Tibial nerve (tissue), 4 donors: ENCODE data around the gene TLE1. TPM values are rescaled to one million over a fixed set of nuclear protein-coding genes. Genes with fewer than 3 reads are reported as not detected.

ENCODE experiments used
- DNase-seq, 2 donors: peaks; one replicate each; pipeline ENCODE4 v3.0.0-alpha.2; 2019; ENCODE audit warnings: low spot score in 2 of 2
- H3K27ac ChIP-seq, 4 donors: fragments of 200-600 bp; sonication (generic) in 3 of 4; one replicate each; pipeline ENCODE4 v1.5.1; 2017 to 2019; ENCODE audit warnings: mild to moderate bottlenecking in 1 of 4
- H3K27me3 ChIP-seq, 2 donors: fragments of 200-600 bp; sonication (generic) in 1 of 2; one replicate each; pipeline versions ENCODE4 v1.5.1 to v1.6.0; 2017 to 2019
- H3K36me3 ChIP-seq, 3 donors: fragments of 200-600 bp; sonication (generic); one replicate each; pipeline ENCODE4 v1.5.1; 2018 to 2019
- H3K4me1 ChIP-seq, 4 donors: fragments of 200-600 bp; sonication (generic) in 3 of 4; one replicate each; pipeline ENCODE4 v1.5.1; 2017 to 2019
- H3K4me3 ChIP-seq, 4 donors: fragments of 200-600 bp; sonication (generic) in 3 of 4; one replicate each; pipeline ENCODE4 v1.5.1; 2017 to 2019; ENCODE audit warnings: mild to moderate bottlenecking in 1 of 4, moderate library complexity in 1 of 4
- H3K9me3 ChIP-seq, 4 donors: fragments of 200-600 bp; sonication (generic) in 3 of 4; one replicate each; pipeline ENCODE4 v1.5.1; 2017 to 2019
- EP300 ChIP-seq, 2 donors: sonication (generic); formaldehyde crosslinking; IDR thresholded peaks; one replicate each; pipeline ENCODE4 v1.6.1; 2017; ENCODE audit warnings: antibody characterized with exemption in 2 of 2, mild to moderate bottlenecking in 1 of 2
- POLR2A ChIP-seq, 2 donors: fragments of 450-650 bp; IDR thresholded peaks; one replicate each; pipeline ENCODE4 v1.6.1; 2017; ENCODE audit warnings: antibody characterized with exemption in 2 of 2, mild to moderate bottlenecking in 2 of 2, moderate library complexity in 2 of 2
- WGBS, 2 donors: methylation state at CpG; one replicate each; pipeline ENCODE4 v1.1.5; 2018; 5-methylcytosine and 5-hydroxymethylcytosine counted together
- total RNA-seq, 4 donors: library from RNA; depleted of rRNA; stranded (reverse); fragments of >200 nt; gene quantifications; one replicate each; pipeline ENCODE4 v1.1.0, GENCODE V29; 2016
- TF ChIP-seq, protein P1 (sequence below), 5 experiments: fragments of 200-600 bp in 3 of 5; fragments of 450-650 bp in 2 of 5; sonication (generic) in 3 of 5; IDR thresholded peaks; one replicate each; pipeline ENCODE4 v1.5.1; 2016 to 2019; ENCODE audit warnings: antibody characterized with exemption in 5 of 5, mild to moderate bottlenecking in 3 of 5, moderate library complexity in 2 of 5

Gene TLE1
- total RNA-seq, 4 donors from 2014 or later, result 81.8 to 107 (median 94.7) TPM

DNA sequence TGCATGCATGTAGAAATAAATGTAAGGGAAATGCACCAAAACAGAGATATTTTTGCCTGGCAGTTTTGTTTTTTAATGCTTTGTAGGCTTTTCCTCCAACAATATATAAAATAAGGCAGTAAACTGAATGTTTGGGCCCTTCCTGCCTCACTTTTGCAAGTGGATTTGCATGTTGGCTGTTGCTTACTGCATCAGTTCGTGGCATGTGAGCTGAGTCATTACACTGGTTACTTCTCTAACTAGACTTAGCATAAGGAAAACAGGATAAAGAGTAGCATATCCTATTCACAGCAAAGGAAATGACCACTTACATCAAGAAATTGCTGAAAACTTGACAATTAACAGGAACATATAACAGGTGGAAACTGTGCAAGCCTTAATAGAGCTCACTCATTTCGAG is 113.4 kb downstream of the TLE1 start:
- TF ChIP-seq EP300 (IDR thresholded peaks at IDR 0.05) (no peak), POLR2A (IDR thresholded peaks at IDR 0.05) (no peak)
- TF ChIP-seq, protein P1, sequence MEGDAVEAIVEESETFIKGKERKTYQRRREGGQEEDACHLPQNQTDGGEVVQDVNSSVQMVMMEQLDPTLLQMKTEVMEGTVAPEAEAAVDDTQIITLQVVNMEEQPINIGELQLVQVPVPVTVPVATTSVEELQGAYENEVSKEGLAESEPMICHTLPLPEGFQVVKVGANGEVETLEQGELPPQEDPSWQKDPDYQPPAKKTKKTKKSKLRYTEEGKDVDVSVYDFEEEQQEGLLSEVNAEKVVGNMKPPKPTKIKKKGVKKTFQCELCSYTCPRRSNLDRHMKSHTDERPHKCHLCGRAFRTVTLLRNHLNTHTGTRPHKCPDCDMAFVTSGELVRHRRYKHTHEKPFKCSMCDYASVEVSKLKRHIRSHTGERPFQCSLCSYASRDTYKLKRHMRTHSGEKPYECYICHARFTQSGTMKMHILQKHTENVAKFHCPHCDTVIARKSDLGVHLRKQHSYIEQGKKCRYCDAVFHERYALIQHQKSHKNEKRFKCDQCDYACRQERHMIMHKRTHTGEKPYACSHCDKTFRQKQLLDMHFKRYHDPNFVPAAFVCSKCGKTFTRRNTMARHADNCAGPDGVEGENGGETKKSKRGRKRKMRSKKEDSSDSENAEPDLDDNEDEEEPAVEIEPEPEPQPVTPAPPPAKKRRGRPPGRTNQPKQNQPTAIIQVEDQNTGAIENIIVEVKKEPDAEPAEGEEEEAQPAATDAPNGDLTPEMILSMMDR (IDR thresholded peaks at IDR 0.05), result no peak
- 53 to 71% methylated on average over 2 of the region's 2 CpGs for WGBS, 2 donors

GRCh38 chr9:81574405-81574804 is 114.9 kb downstream of the TLE1 start:
- TF ChIP-seq, protein P1 (IDR thresholded peaks at IDR 0.05), result no peak
- no peak for TF ChIP-seq POLR2A (IDR thresholded peaks at IDR 0.05)
- TF ChIP-seq EP300 (IDR thresholded peaks at IDR 0.05), result no peak
- Histone ChIP-seq H3K36me3 (no peaks in the 10 kb centered on the region), H3K9me3 (no peaks in the 10 kb centered on the region), H3K4me1 (peaks cover 0 to 8% (median 0%) of the 10 kb centered on the region in 4 donors), H3K4me3 (no peak overlapping the region), H3K27ac (no peak overlapping the region), H3K27me3 (no peaks in the 10 kb centered on the region)
- no peak for DNase-seq
- WGBS, 2 donors, result 48 to 53% methylated on average over 2 of the region's 2 CpGs

More for the DNA sequence above, 113.4 kb downstream of the TLE1 start:
- no peak overlapping the region for H3K27ac ChIP-seq
- H3K4me1 ChIP-seq, result peaks cover 0 to 8% (median 0%) of the 10 kb centered on the region in 4 donors
- H3K36me3 ChIP-seq, result peaks cover 0 to 4% (median 0%) of the 10 kb centered on the region in 3 donors
- no peaks in the 10 kb centered on the region for H3K9me3 ChIP-seq
- no peak overlapping the region for H3K4me3 ChIP-seq
- H3K27me3 ChIP-seq, result no peaks in the 10 kb centered on the region
- no peak for DNase-seq

DNA sequence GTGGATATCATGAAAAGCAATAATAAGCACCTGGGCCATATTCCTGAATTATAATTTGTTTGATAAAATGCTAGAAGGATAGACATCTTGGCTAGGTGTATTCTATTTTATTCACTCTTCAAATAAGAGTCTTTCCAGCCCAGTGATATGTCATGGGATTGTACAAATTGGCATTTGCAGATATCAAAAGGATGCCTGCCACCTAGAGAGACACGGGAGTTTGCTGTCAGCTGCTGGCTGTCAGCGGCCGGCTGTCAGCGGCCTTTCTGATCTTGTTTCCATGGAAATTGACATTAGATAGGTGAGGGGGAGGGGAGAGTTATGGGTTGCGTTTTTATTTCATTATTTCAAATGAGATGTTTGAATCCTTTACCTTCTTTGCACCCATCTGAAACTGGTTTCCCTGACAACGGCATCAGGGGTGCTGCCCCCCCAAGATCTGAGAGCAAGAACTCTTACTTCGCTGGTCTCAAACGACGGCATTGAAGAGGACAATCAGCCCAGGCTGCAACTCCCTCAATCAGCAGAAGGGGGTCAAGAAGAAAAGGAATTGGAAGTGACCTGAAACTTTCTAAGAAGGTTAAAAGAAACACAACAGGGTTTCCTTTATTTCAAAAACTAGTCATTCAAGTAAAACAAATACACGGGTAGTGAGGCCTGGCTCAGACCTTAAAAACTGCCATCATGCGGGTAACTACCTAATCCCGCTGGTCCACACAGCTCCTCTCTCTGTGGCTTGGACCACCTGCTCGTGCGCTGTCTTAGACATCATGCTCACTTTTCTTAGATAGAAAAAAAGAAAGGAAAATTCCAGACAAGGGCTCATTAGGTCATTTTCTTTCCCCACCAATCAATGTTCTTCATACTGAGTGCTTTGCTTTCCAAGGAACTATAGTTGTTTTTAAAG is 115.7 kb downstream of the TLE1 start:
- no peak overlapping the region for H3K4me3 ChIP-seq
- no peak for DNase-seq
- TF ChIP-seq, protein P1 (IDR thresholded peaks at IDR 0.05), result no peak
- TF ChIP-seq EP300 (IDR thresholded peaks at IDR 0.05), result no peak
- TF ChIP-seq POLR2A (IDR thresholded peaks at IDR 0.05), result no peak
- WGBS, 2 donors, result 78 to 80% methylated on average over 14 of the region's 14 CpGs
- H3K9me3 ChIP-seq, result no peaks in the 10 kb centered on the region
- peaks cover 0 to 7% (median 0%) of the 10 kb centered on the region in 4 donors for H3K4me1 ChIP-seq
- no peaks in the 10 kb centered on the region for H3K27me3 ChIP-seq
- H3K36me3 ChIP-seq, result no peaks in the 10 kb centered on the region
- H3K27ac ChIP-seq, result no peak overlapping the region

DNA sequence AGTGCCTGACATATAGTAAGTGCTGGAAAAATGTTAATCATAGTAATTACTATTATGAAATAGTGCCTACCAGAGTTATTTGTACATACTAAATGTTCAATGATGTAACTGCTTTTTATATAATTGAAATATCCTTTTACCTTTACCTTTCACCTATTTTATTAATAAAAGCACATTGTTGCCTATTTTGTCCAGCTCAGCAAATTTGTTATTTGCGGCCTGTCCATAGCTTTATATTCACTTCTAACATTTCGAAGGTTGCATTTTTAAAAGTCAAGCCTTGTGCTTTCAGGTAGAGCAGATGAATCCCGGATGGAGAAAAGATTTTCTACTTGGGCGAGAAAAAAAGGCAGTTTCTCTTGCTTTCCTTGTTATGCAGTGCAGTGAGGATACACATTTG is 119.3 kb downstream of the TLE1 start:
- WGBS, 2 donors, result 95 to 96% methylated on average over 4 of the region's 4 CpGs
- Histone ChIP-seq H3K27ac (no peak overlapping the region), H3K4me1 (peaks cover 0 to 5% (median 0%) of the 10 kb centered on the region in 4 donors)

More for the DNA sequence above, 119.3 kb downstream of the TLE1 start:
- DNase-seq, result no peak
- Histone ChIP-seq H3K4me3 (no peak overlapping the region), H3K9me3 (no peaks in the 10 kb centered on the region), H3K36me3 (no peaks in the 10 kb centered on the region), H3K27me3 (no peaks in the 10 kb centered on the region)
- TF ChIP-seq, protein P1 (IDR thresholded peaks at IDR 0.05), result no peak
- TF ChIP-seq EP300 (IDR thresholded peaks at IDR 0.05) (no peak), POLR2A (IDR thresholded peaks at IDR 0.05) (no peak)
